Astrocyte (in vitro differentiated cells and primary cell): Measurements from ENCODE around the gene TNRC6A. TPM values are rescaled to one million over a fixed set of nuclear protein-coding genes. Genes with fewer than 3 reads are reported as not detected.

Source experiments
- DNase-seq: peaks from one replicate; pipeline ENCODE4 v3.0.0-alpha.2; 2010; ENCODE audit warnings: low read depth
- FAIRE-seq: peaks from 2 replicates; lab custom pipeline; 2011; peaks lifted over from hg19 to GRCh38; lab: Jason Lieb, UNC
- H2AFZ ChIP-seq: 2 replicates; pipeline ENCODE4 v1.6.0; 2012; ENCODE audit warnings: low read depth, low read length, inconsistent platforms
- H3K27ac ChIP-seq: 2 replicates; pipeline ENCODE4 v1.5.1; 2011; ENCODE audit warnings: low read depth, low read length, inconsistent platforms
- H3K27me3 ChIP-seq: 2 replicates; pipeline ENCODE4 v1.6.0; 2011; ENCODE audit warnings: low read length, inconsistent platforms; ENCODE audit not compliant: insufficient read depth
- H3K36me3 ChIP-seq: 2 replicates; pipeline ENCODE4 v1.5.1; 2011; ENCODE audit warnings: low read length, inconsistent platforms; ENCODE audit not compliant: insufficient read depth
- H3K4me1 ChIP-seq: 2 replicates; pipeline ENCODE4 v1.5.1; 2011; ENCODE audit warnings: low read length, inconsistent platforms; ENCODE audit not compliant: insufficient read depth
- H3K4me2 ChIP-seq: 2 replicates; pipeline ENCODE4 v1.6.0; 2012; ENCODE audit warnings: low read length, inconsistent platforms
- H3K4me3 ChIP-seq: 2 replicates; pipeline ENCODE4 v1.5.1; 2011; ENCODE audit warnings: low read depth, mild to moderate bottlenecking, low read length, inconsistent platforms; ENCODE audit not compliant: insufficient read depth
- H3K79me2 ChIP-seq: 2 replicates; pipeline ENCODE4 v1.6.0; 2012; ENCODE audit warnings: mild to moderate bottlenecking, low read length, inconsistent platforms; ENCODE audit not compliant: insufficient read depth
- H3K9ac ChIP-seq: 2 replicates; pipeline ENCODE4 v1.6.0; 2012; ENCODE audit warnings: mild to moderate bottlenecking, low read length, inconsistent platforms
- H3K9me3 ChIP-seq: 2 replicates; pipeline ENCODE4 v1.5.1; 2012; ENCODE audit warnings: low read depth, mild to moderate bottlenecking, low read length, inconsistent platforms; ENCODE audit not compliant: insufficient read depth
- H4K20me1 ChIP-seq: 2 replicates; pipeline ENCODE4 v1.6.0; 2012; ENCODE audit warnings: low read length, inconsistent platforms; ENCODE audit not compliant: insufficient read depth
- H3K27ac Mint-ChIP-seq: one replicate; pipeline ENCODE4 v1.8.0; 2021; ENCODE audit warnings: mild to moderate bottlenecking, mixed read lengths; ENCODE audit not compliant: unreplicated experiment
- H3K27me3 Mint-ChIP-seq: one replicate; pipeline ENCODE4 v1.8.0; 2021; ENCODE audit warnings: low read depth, mixed read lengths; ENCODE audit not compliant: unreplicated experiment
- H3K36me3 Mint-ChIP-seq: one replicate; pipeline ENCODE4 v1.8.0; 2021; ENCODE audit warnings: low read depth, mixed read lengths; ENCODE audit not compliant: unreplicated experiment
- H3K4me1 Mint-ChIP-seq: one replicate; pipeline ENCODE4 v1.8.0; 2021; ENCODE audit warnings: low read depth, mixed read lengths; ENCODE audit not compliant: unreplicated experiment
- H3K4me3 Mint-ChIP-seq: one replicate; pipeline ENCODE4 v1.8.0; 2021; ENCODE audit warnings: mild to moderate bottlenecking, moderate library complexity, mixed read lengths; ENCODE audit not compliant: unreplicated experiment
- H3K9me3 Mint-ChIP-seq: one replicate; pipeline ENCODE4 v1.8.0; 2021; ENCODE audit warnings: mild to moderate bottlenecking, mixed read lengths; ENCODE audit not compliant: unreplicated experiment
- EZH2 ChIP-seq: IDR thresholded peaks from 2 replicates; pipeline ENCODE4 v1.6.1; 2012; ENCODE audit warnings: mild to moderate bottlenecking, low read length, inconsistent platforms; ENCODE audit not compliant: insufficient read depth
- total RNA-seq: library from RNA; stranded (reverse); gene quantifications from 2 replicates; pipeline ENCODE4 v1.2.1, GENCODE V29; 2021
- TF ChIP-seq, protein P1 (sequence below): IDR thresholded peaks from 2 replicates; pipeline ENCODE4 v1.5.1; 2011; ENCODE audit warnings: low read depth, mild to moderate bottlenecking, inconsistent platforms, low read length, moderate library complexity; ENCODE audit not compliant: insufficient read depth

TNRC6A gene
- total RNA-seq, 1 donor from 2014 or later: 51.1 TPM

DNA sequence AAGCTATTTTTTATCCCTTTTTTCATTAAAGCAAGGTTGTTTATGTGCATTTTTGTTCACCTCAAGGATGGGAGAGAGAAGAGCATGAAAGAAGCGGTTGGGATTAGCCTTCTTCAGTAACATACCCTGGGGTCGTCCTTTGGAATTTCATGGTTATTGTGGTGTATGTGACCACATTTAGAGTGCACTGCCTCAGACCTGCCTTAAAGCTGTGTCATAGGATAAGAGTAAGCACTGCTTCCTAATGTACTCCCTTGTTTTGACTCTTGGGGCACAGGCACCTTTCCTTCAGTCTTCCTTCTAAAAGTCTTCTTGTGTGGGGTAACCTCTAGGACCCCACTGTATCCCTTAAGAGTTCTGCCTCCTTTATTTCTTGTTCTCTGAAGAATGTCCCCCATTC lies 28.9 kb downstream of the TNRC6A start:
- FAIRE-seq (no peak), DNase-seq (peak; percentile 55)
- Mint-ChIP-seq H3K4me1 (peaks cover 10% of the 10 kb centered on the region), H3K36me3 (no peaks in the 10 kb centered on the region), H3K27ac (no peak overlapping the region), H3K9me3 (no peaks in the 10 kb centered on the region), H3K4me3 (no peak overlapping the region), H3K27me3 (no peaks in the 10 kb centered on the region)
- H3K9me3 ChIP-seq: no peaks in the 10 kb centered on the region
- H2AFZ ChIP-seq: no peak overlapping the region
- H3K27ac ChIP-seq: no peak overlapping the region
- peaks cover 13% of the 10 kb centered on the region for H3K36me3 ChIP-seq
- peaks cover 91% of the 10 kb centered on the region for H3K79me2 ChIP-seq
- no peaks in the 10 kb centered on the region for H3K27me3 ChIP-seq
- no peaks in the 10 kb centered on the region for H3K4me1 ChIP-seq
- TF ChIP-seq EZH2: no peak
- TF ChIP-seq, protein P1, sequence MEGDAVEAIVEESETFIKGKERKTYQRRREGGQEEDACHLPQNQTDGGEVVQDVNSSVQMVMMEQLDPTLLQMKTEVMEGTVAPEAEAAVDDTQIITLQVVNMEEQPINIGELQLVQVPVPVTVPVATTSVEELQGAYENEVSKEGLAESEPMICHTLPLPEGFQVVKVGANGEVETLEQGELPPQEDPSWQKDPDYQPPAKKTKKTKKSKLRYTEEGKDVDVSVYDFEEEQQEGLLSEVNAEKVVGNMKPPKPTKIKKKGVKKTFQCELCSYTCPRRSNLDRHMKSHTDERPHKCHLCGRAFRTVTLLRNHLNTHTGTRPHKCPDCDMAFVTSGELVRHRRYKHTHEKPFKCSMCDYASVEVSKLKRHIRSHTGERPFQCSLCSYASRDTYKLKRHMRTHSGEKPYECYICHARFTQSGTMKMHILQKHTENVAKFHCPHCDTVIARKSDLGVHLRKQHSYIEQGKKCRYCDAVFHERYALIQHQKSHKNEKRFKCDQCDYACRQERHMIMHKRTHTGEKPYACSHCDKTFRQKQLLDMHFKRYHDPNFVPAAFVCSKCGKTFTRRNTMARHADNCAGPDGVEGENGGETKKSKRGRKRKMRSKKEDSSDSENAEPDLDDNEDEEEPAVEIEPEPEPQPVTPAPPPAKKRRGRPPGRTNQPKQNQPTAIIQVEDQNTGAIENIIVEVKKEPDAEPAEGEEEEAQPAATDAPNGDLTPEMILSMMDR: no peak
- H3K4me3 ChIP-seq: no peak overlapping the region
- no peak overlapping the region for H3K9ac ChIP-seq
- H3K4me2 ChIP-seq: no peak overlapping the region
- peaks cover 77% of the 10 kb centered on the region for H4K20me1 ChIP-seq

DNA sequence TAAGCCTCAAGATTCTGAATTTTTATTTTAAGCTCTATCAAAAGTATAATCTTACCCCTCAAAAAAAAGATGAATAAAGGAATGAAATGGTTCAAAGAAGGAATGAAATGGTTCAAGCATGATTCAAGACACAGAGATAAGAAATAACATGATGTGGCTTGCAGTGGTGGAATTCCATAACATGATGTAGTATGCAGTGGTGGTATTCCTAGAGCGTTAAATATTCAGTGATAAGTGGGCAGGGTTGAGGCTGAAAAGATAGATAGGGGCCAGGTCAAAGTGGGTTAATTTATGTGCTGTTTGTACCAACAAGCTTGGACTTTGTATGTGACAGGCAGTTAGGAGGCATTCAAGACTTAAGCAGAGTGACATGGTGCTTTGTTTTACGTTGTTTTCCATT lies 29.6 kb downstream of the TNRC6A start:
- Histone ChIP-seq H3K9ac (no peak overlapping the region), H2AFZ (no peak overlapping the region), H3K36me3 (peaks cover 18% of the 10 kb centered on the region), H3K9me3 (no peaks in the 10 kb centered on the region), H3K4me1 (no peaks in the 10 kb centered on the region), H3K4me2 (no peak overlapping the region), H3K4me3 (no peak overlapping the region), H3K27me3 (no peaks in the 10 kb centered on the region), H3K27ac (no peak overlapping the region), H4K20me1 (peaks cover 72% of the 10 kb centered on the region), H3K79me2 (peaks cover 85% of the 10 kb centered on the region)
- Mint-ChIP-seq H3K9me3 (no peaks in the 10 kb centered on the region), H3K36me3 (no peaks in the 10 kb centered on the region), H3K4me3 (no peak overlapping the region), H3K27me3 (no peaks in the 10 kb centered on the region), H3K27ac (no peak overlapping the region), H3K4me1 (peaks cover 10% of the 10 kb centered on the region)
- DNase-seq: no peak
- FAIRE-seq: no peak
- TF ChIP-seq, protein P1: no peak
- no peak for TF ChIP-seq EZH2

DNA sequence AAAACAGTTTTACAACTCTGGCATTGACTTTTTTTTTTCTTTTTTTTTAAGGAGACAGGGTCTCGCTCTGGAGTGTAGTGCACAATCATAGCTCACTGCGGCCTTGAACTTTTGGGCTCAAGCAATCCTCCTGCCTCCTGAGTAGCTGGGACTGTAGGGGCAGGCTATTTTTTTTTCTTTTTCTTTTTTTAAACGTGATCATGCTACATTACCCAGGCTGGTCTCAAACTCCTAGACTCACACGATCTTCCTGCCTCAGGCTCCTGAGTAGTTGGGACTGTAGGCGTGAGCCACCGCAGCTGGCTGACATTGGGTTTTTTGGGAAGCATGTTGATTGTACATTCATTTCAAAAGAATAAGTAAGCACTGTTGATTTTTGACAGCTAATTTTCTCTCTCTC lies 32.1 kb downstream of the TNRC6A start:
- no peaks in the 10 kb centered on the region for H3K9me3 Mint-ChIP-seq

More for the DNA sequence above, 32.1 kb downstream of the TNRC6A start:
- Histone ChIP-seq H3K27me3 (no peaks in the 10 kb centered on the region), H3K9ac (no peak overlapping the region), H3K9me3 (no peaks in the 10 kb centered on the region), H3K4me1 (no peaks in the 10 kb centered on the region), H3K79me2 (peaks cover 66% of the 10 kb centered on the region), H3K36me3 (peaks cover 18% of the 10 kb centered on the region), H2AFZ (no peak overlapping the region), H3K4me3 (no peak overlapping the region), H3K4me2 (no peak overlapping the region), H3K27ac (no peak overlapping the region), H4K20me1 (peaks cover 53% of the 10 kb centered on the region)
- H3K4me1 Mint-ChIP-seq: peaks cover 12% of the 10 kb centered on the region
- H3K27ac Mint-ChIP-seq: no peak overlapping the region
- TF ChIP-seq, protein P1: no peak
- no peak for TF ChIP-seq EZH2
- no peaks in the 10 kb centered on the region for H3K27me3 Mint-ChIP-seq
- no peak overlapping the region for H3K4me3 Mint-ChIP-seq
- DNase-seq: no peak
- no peak for FAIRE-seq
- no peaks in the 10 kb centered on the region for H3K36me3 Mint-ChIP-seq
